ENCODE results near the gene NSL1.

Gene NSL1

GRCh38 chr1:212814537-212815334, 23.2 kb upstream of the NSL1 start:
- DNase-seq (ENCODE audit: low read depth): no peak
- no peak overlapping the region for H3K4me3 ChIP-seq (ENCODE audit: low read depth, low read length)
- TF ChIP-seq CTCF (IDR thresholded peaks at IDR 0.05; ENCODE audit: insufficient read depth, low read depth, low read length, missing control alignments): peak; percentile 11

- no peak for TF ChIP-seq CTCF (IDR thresholded peaks at IDR 0.05; ENCODE audit: insufficient read depth, low read depth, low read length, missing control alignments)
- H3K4me3 ChIP-seq (ENCODE audit: low read depth, low read length): no peak overlapping the region
- no peak for DNase-seq (ENCODE audit: low read depth)
Observed at GRCh38 chr1:212805767-212806166, 14.2 kb upstream of the NSL1 start.

GRCh38 chr1:212797681-212798080, 6.1 kb upstream of the NSL1 start:
- no peak for TF ChIP-seq CTCF (IDR thresholded peaks at IDR 0.05; ENCODE audit: insufficient read depth, low read depth, low read length, missing control alignments)
- H3K4me3 ChIP-seq (ENCODE audit: low read depth, low read length): no peak overlapping the region
- DNase-seq (ENCODE audit: low read depth): no peak

- H3K4me3 ChIP-seq (ENCODE audit: low read depth, low read length): peak overlapping the region; percentile 32
- peak; percentile 92 for DNase-seq (ENCODE audit: low read depth)
- no peak for TF ChIP-seq CTCF (IDR thresholded peaks at IDR 0.05; ENCODE audit: insufficient read depth, low read depth, low read length, missing control alignments)
Observed at GRCh38 chr1:212794561-212795014, 3.0 kb upstream of the NSL1 start.

GRCh38 chr1:212792396-212792908, 875 bp upstream of the NSL1 start:
- TF ChIP-seq CTCF (IDR thresholded peaks at IDR 0.05; ENCODE audit: insufficient read depth, low read depth, low read length, missing control alignments): no peak
- no peak for DNase-seq (ENCODE audit: low read depth)
- peak overlapping the region; percentile 99 for H3K4me3 ChIP-seq (ENCODE audit: low read depth, low read length)

GRCh38 chr1:212791261-212791675, 309 bp downstream of the NSL1 start:
- DNase-seq (ENCODE audit: low read depth): no peak
- TF ChIP-seq CTCF (IDR thresholded peaks at IDR 0.05; ENCODE audit: insufficient read depth, low read depth, low read length, missing control alignments): no peak
- H3K4me3 ChIP-seq (ENCODE audit: low read depth, low read length): peak overlapping the region; percentile 99

Data from GM12865 (cell line).